RKO (cell line): ENCODE data around the gene GJB6.

Source experiments
- DNase-seq: peaks from one replicate; pipeline ENCODE4 v3.0.0-alpha.2; 2016; ENCODE audit warnings: low spot score

The GJB6 gene

DNA sequence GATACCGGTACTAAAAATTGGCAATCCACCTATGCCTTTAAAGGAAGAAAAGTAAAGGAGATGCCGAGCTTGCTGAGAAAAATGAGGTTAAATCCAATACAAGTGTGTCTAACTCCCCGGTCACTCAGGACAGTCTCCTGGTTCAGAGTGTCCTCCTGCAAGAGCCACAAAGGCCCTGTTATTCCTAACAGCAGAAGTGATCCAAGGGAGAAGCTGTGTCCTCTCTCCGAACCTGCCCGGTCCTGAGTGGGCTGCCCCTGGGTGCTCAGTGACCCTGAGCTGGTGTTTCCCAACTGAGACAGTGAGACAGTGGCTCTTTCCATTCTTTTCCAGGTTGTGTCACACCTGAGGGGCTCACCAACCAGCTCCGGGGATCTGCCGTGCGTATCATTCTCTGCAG lies 4.8 kb downstream of the GJB6 start:
- DNase-seq = no peak

DNA sequence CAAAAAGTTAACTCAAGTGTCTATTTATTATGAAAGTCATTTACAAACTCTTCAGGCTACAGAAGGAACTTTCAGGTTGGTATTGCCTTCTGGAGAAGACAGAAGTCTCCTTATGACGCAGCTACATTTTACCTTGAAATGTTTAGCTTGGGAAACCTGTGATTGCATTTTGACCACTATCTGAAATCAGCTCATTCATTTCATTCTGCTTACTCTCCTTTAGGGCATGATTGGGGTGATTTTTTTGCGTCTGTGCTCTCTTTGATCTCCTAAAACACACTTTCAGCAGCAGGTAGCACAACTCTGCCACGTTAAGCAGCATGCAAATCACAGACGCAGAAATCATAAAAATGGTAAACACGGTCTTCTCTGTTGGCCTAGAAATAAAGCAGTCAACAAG lies 9.6 kb downstream of the GJB6 start:
- no peak for DNase-seq

DNA sequence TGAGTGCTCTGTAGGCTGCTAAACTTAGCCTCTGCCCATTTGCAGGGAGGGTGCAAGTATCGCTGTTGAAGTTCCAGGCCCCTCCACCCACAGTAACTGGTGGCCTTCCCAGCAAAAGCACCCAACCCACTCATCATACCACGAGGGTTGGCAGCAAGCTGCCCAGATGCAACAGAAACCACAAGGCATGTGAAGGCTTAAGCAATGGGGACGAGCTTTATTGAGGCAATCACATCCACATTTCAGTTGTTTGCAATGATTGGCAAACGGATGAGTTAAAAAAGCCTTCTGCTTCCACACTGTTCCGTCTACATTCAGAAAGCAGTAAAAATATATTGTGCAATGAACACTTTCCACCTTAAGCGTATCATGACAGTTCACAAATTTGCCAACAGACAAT lies 10.3 kb downstream of the GJB6 start:
- DNase-seq = no peak

DNA sequence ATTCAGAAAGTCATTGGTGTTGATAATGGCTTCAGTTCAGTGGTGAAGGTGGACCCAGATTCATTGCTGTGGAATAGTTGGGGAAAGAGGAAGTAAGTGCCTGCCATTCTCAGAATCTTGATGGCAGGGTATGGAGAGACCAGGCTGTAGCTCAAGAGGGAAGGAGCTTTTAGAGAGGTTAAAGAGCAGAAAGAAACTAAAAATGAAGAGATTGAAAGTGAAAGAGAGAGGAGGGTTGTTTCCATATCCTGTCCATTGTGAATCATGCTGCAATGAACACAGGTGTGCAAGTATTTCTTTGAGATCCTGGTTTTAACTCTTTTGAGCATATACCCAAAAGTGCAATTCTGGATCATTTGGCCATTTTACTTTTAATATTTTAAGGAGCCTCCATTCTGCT lies 12.5 kb downstream of the GJB6 start:
- DNase-seq = no peak

DNA sequence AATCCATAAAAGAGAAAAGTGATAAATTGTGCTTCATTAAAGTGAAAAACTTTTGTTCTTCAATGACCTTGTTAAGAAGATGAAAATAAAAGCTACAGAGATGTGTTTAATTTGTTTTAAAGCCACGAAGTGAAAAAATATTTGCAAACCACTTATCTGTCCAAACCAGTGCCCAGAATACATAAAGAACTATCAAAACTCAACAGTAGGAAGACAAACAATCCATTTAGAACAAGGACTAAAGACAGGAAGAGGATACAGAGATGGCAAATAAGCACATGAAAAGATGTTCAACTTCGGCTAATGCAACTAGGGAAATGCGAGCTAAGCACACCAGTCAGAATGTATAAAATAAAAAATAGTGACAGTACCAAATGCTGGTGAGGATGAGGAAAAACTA lies 15.0 kb downstream of the GJB6 start:
- DNase-seq = no peak

DNA sequence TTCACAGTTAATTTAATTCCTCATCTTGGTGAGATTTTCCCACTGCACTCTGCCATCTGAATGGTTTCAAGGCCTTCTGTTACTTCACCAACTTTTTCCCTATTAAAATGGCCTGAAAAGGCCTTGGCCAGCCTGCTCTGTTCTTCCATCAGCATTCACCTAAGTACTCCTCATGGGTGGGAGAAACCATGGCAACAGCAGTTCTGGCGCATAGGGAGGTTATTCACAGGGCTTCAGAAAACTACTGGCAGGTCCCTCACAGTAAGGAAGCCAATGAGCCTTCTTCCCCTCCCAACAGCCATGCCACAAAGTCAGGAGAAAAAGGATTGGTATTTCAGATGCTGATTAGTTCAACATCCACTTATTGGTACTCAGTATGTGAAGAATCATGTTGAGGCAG lies 22.2 kb downstream of the GJB6 start:
- no peak for DNase-seq

DNA sequence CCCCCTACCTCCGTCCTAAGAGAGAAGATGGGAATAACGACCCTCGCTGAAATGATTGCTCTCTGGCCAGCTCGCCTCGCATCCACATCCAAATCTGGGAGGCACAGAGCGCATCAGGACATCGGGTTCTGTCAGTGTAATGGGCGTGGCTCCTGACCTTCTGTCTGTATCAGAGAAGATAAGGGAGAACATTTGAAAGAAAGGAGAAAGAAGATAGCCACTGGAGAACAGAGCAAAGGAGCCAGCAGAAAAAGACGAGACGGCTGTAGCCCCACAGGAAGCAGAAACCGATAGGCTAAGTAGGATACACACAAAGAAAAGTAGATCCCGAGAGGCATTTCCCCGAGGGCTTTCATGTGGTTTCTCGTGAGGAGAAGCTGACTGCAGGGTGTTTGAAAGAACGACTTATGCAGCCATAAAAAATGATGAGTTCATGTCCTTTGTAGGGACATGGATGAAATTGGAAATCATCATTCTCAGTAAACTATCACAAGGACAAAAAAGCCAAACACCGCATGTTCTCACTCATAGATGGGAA lies 25.4 kb downstream of the GJB6 start:
- no peak for DNase-seq

DNA sequence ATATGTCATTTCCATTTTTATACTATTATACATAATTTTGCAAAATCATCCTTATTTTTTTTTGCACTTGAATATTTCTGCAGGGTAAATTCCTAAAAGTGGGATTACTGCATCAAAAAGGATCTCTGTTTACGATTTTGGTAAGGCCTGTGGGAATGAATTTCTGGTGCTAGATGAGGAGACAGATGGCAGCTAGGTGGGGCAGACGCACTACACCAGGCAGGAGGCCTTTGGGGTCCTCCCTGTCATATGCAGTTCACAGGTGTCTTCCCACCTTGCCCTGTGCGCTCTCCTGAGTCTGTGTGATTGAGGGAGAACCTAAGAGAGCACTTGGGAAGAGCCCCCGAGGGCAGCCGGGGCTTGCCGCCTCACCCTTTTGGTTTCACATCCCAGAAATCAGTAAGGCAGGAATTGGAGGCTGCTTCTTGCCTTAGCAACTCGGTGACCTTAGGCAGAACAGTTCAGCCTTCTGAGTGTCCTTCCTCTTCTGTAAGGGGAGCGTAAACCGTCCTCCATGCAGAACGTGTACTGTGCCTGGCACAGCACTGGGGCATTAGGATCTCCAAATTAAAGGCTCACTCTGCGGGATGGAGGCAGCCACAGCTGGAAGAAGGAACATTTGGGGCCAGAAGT lies 25.9 kb downstream of the GJB6 start:
- no peak for DNase-seq

DNA sequence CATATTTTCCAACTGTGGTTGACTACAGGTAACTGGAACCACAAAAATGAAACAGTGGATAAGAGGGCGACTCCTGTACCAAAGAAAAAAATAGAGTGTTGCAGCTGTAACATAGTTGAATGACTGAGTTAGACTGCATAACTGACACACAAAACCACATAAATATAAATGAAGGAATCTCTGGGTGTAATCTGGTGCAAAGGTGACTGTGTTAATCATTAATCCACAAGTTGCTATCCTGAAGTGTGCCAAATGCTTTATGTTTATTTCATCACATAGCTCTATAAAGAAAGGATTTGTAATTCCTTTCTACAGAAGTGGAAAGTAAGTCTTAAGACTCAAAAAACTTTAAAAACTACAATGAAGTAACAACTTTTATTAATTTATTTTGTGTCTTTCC lies 33.3 kb downstream of the GJB6 start:
- DNase-seq = no peak

DNA sequence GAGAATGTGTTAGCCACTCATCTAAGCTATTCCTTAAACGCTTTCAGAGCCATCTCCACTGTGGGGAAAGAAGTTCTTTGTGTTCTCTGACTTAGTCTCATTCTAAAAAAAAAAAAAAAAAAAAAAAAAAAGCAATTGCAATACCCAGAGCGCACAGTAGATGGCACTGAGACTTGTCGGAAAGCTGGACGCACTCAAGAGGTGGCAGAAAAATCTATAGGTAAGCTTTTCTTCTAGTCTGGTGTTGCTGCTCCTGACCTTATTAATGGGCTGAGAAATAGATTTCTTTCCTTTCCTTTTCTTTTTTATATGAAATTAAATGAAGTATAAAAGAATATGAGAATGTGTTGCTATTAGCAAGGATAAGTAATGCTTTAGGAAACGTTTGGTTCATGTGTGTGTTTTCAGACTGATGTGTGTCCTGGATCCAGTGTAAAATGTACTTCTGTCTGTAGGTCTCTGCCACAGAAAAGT lies 34.7 kb downstream of the GJB6 start:
- peak; percentile 49 for DNase-seq

DNA sequence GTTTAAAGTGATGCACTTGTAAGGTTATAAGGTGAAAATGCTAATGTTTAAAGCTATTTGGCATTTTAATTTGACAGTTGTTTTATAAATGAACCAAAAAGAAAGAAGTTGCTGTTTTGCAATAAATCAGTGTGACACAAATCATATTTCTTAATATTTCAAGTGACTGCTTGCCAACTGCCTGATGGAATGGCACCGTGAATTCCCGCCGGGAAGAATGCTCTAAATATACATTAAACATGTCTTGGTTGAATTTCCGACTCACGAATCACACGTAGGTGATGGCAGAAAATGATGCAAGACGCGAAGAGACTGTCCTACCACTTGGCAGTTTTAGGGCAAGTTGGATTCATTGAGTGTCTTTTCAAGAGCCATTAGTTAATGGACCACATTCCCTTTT lies 36.3 kb downstream of the GJB6 start:
- DNase-seq = no peak

DNA sequence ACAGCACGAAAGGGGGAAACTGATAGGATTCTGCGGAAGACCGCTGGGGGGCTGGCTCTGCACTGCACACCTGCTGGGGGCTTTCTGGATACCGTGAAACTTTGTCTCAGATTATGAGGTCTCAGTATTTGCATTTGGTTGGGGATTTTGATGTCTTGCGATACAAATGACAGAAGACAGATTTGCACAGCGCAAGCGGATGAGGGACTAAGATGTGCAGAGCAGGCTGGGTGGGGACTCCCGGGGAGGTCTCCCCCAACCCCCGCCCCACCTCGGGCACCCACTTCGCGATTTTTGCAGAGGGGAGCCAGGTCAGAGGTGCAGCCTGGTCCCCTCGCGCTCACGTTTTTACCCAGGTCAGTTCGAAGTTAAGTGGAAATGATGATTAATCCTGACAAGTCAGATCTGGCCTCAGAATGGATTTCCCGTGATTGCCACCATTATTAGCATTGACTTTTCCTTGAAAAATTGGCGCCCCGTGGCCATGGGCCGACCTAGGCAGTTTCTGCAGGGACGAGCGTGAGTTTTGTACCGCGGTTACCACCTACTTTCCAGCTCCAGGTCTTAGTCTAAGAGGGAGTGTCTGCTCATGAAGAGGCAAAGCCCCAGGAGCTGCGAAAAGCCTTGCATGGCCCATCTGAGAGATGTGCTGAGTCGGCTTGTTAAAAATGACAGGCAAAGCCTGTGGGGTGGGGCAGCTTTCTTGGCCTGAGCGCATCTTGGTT lies 38.0 kb downstream of the GJB6 start:
- no peak for DNase-seq

DNA sequence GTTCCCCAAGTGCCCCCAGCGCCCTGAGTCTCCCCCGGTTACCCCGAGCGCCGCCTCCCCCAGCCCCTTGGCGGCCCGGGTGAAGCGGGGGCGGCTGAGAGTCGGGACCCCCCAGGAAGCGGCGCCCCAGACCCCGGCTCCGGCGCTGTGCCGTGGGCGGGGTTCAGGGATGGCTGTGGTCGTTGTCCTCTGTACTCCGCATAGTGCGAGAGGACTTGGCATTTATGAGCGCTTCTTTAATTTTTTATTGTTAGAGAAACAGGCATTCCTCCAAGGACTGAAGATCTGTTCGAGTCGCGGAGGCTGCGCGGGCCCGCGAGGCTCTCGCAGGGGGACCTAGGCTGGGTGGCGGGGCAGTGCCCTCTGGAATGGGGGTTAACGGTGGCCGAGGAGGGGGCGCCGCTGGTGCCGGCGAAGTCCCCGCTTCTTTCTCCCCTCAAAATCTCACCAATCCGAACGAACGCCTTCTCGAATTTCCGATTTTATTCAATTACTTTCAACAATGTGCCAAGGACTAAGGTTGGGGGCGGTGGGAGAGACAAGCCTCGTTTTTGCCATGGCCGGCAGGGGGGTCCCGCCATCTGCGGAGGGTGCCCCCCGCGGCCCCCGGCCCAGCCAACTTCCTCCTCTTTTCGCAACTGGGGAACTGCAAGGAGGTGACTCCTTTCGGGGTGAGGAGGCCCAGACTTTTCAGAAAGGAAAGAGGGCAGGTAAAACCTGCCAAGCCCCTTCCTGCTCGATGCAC lies 38.8 kb downstream of the GJB6 start:
- no peak for DNase-seq

DNA sequence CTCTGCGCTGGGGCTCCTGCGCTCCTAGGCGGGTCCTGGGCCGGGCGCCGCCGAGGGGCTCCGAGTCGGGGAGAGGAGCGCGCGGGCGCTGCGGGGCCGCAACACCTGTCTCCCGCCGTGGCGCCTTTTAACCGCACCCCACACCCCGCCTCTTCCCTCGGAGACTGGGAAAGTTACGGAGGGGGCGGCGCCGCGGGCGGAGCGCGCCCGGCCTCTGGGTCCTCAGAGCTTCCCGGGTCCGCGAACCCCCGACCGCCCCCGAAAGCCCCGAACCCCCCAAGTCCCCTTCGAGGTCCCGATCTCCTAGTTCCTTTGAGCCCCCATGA lies 39.3 kb downstream of the GJB6 start, which contains the start of gene GJB2:
Gene GJB2, minus strand, starts transcription at position 103 of the 326 bp plus-strand sequence. CDS start 3,357 bp downstream, outside the sequence.
- DNase-seq = no peak

DNA sequence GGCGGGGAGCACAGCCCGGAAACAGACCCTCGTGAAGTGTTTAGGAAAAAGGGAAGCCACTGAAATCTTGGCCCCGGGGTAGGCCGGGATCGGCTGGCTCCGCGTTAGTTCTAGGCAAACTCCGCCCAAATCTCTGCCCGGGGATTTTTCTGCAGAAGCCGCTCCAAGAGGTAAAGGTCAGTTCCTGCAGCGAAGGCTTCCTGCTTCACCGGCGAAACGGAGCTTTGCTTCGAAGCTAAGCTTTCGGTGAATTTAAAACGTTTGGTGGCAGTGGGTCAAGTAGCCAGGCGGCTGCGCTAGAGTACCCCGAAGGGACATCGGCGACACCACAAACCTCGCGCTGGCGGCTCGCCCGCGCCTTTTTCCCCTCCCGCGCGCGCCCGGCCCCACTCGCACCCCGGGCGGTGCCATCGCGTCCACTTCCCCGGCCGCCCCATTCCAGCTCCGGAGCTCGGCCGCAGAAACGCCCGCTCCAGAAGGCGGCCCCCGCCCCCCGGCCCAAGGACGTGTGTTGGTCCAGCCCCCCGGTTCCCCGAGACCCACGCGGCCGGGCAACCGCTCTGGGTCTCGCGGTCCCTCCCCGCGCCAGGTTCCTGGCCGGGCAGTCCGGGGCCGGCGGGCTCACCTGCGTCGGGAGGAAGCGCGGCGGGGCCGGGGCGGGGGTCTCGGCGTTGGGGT lies 39.8 kb downstream of the GJB6 start:
- no peak for DNase-seq

DNA sequence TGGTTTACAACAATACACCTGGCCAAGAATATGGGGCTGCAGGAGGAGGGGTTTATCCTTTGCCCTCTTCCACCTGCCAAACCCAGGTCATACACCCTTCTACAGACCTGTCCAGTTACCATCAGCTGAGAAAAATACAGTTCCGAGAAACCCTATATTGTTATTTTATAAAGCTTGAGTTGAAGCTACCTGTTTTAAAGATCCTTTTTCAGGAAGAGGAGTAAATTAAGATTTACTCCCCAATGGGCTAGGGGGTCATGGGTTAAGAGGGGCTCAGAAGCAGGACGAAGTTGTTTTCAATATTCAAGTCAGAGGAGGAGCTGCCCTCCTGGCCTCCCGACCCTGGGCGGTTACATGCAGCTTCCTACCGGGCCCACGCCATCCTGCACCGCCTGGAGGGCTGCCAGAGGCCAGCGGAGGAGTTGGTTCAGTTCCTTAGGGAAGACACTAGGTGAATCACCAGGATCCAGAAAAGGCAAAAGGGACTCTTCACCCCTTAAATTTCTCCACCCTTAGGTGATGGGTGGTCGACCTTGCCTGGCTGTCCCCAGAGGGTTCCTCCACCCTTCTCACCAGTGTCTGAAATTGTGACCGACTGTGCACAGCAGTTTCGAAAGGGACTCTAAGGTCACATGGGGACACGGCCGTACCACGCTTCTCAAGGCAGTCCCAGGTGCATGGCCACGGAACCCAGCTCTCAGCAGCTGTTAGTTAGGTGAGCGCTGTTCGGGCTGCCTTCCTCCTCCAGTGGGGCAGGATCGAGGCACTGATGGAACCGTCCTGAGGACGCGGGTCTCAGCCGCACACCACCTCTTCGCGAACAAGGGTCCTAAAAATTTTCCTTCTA lies 40.6 kb downstream of the GJB6 start:
- DNase-seq = no peak

DNA sequence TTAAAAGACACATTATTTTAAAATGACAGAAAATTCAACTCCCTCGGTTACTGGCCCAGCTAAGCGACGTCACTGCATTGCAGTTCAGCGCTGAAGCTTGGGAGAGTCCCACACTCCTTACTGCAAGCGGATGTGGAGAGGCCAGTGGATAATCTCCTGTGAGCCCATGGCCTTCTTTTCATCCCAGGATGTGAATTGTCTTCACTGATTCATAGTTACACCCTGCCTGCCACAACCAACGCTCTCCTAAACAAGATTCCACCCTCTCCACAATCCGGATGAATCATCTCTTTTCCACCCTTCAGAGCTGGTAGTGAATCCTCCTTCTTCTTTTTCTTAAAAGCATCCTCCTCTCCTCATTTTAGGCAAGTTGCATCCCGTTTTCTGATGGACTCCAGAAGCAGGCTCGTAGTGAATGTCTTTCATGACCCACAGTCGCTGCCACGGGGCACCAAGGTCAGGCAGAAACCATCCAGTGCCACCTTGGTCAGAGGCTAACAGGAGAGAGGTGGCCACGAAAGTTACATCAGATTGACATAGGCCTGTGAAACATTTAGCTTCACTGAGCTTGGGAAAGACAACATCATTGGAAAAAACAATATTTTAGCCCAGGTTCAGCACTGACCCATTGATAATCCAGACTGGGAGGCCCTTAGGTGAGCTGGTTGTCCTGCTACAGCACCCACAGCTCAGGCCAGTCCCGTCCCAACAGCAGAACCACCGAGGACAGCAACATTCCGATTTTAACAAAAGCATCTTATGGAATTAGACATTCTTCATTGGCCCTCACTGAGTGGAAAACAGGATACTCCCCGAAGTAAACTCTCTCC lies 41.4 kb downstream of the GJB6 start:
- DNase-seq = no peak

DNA sequence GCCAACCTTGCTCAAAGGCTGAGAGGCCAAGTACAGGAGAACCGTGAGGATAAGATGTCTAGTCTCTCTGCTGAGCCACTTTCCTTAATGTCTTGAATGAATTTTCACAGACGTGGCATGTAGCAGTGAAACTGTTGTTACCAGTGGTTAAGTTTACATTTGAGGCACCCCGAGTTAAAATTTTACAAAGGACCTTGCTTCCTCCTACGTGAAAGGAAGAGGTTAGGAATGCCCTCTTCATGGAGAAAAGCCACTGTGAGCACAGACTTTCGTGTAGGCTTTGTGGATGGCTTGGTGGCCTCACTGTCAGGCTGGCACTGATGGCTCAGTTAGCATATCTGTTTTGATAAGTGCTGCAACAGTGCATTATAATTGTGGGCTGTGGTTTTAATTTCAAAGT lies 42.0 kb downstream of the GJB6 start:
- no peak for DNase-seq

DNA sequence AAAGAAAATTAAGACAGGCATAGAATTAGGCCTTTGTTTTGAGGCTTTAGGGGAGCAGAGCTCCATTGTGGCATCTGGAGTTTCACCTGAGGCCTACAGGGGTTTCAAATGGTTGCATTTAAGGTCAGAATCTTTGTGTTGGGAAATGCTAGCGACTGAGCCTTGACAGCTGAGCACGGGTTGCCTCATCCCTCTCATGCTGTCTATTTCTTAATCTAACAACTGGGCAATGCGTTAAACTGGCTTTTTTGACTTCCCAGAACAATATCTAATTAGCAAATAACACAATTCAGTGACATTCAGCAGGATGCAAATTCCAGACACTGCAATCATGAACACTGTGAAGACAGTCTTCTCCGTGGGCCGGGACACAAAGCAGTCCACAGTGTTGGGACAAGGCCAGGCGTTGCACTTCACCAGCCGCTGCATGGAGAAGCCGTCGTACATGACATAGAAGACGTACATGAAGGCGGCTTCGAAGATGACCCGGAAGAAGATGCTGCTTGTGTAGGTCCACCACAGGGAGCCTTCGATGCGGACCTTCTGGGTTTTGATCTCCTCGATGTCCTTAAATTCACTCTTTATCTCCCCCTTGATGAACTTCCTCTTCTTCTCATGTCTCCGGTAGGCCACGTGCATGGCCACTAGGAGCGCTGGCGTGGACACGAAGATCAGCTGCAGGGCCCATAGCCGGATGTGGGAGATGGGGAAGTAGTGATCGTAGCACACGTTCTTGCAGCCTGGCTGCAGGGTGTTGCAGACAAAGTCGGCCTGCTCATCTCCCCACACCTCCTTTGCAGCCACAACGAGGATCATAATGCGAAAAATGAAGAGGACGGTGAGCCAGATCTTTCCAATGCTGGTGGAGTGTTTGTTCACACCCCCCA lies 43.2 kb downstream of the GJB6 start:
- no peak for DNase-seq

DNA sequence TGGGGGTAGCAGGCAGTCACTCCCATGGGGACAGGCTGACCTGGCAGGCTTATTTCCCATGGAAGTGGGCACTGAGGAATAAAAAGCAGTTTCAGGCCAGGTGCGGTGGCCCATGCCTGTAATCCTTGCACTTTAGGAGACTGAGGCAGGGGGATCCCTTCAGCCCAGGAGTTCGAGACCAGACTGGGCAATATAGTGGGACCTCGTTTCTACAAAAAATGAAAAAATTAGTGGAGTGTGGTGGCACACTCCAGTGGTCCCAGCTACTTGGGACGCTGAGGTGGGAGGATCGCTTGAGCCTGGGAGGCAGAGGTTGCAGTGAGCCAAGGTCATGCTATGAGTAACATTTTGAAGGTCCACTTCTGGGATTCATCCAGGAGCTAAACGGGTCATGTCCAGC lies 45.3 kb downstream of the GJB6 start:
- DNase-seq = no peak
